ENCODE measurements around the gene CDC42SE2. TPM values are rescaled to one million over a fixed set of nuclear protein-coding genes. Genes with fewer than 3 reads are reported as not detected.
A peak's percentile ranks its signal among the peaks of the same experiment; 100 is the strongest.
"Not testable (repeated sequence)": the region's sequence is repeated elsewhere in the genome, so short reads cannot be mapped to it uniquely, and the experiment has no call there.

The CDC42SE2 gene
- total RNA-seq, 1 experiment from 2014 or later = 33.7 TPM

- DNase-seq = no peak
- Histone ChIP-seq H3K4me3 (no peak overlapping the region), H3K27ac (no peak overlapping the region)
These were observed 42.1 kb downstream of the CDC42SE2 start for GRCh38 chr5:131305906-131306305.

GRCh38 chr5:131312235-131312772 is 48.5 kb downstream of the CDC42SE2 start:
- not testable (repeated sequence) for H3K4me3 ChIP-seq

More at GRCh38 chr5:131305906-131306305, 42.1 kb downstream of the CDC42SE2 start:
- H3K27me3 ChIP-seq = no peaks in the 10 kb centered on the region
- H3K9me3 ChIP-seq (replicated peaks) = peaks cover 4% of the 10 kb centered on the region; the same call in 1 of the 2 replicates
- H3K4me1 ChIP-seq = no peaks in the 10 kb centered on the region
- H3K36me3 ChIP-seq = no peaks in the 10 kb centered on the region

GRCh38 chr5:131316026-131316425 is 52.2 kb downstream of the CDC42SE2 start:
- no peak overlapping the region for H3K4me3 ChIP-seq
- no peaks in the 10 kb centered on the region for H3K36me3 ChIP-seq
- H3K27me3 ChIP-seq = no peaks in the 10 kb centered on the region
- no peaks in the 10 kb centered on the region for H3K4me1 ChIP-seq
- DNase-seq = no peak
- no peaks in the 10 kb centered on the region for H3K9me3 ChIP-seq (replicated peaks)
- no peak overlapping the region for H3K27ac ChIP-seq

More at GRCh38 chr5:131312235-131312772, 48.5 kb downstream of the CDC42SE2 start:
- H3K9me3 ChIP-seq (replicated peaks); H3K27ac ChIP-seq; H3K27me3 ChIP-seq; H3K4me1 ChIP-seq; H3K36me3 ChIP-seq: not testable (repeated sequence)
- peak in 1 of 2 experiments; percentile 5 for DNase-seq

GRCh38 chr5:131316822-131317221 is 53.0 kb downstream of the CDC42SE2 start:
- DNase-seq = no peak
- H3K9me3 ChIP-seq (replicated peaks) = no peaks in the 10 kb centered on the region
- H3K27ac ChIP-seq = no peak overlapping the region
- no peaks in the 10 kb centered on the region for H3K27me3 ChIP-seq
- no peak overlapping the region for H3K4me3 ChIP-seq
- no peaks in the 10 kb centered on the region for H3K36me3 ChIP-seq
- no peaks in the 10 kb centered on the region for H3K4me1 ChIP-seq

GRCh38 chr5:131318455-131318854 is 54.6 kb downstream of the CDC42SE2 start:
- H3K27ac ChIP-seq = no peak overlapping the region
- no peaks in the 10 kb centered on the region for H3K4me1 ChIP-seq
- no peaks in the 10 kb centered on the region for H3K27me3 ChIP-seq
- no peaks in the 10 kb centered on the region for H3K9me3 ChIP-seq (replicated peaks)
- no peak overlapping the region for H3K4me3 ChIP-seq
- DNase-seq = no peak
- H3K36me3 ChIP-seq = no peaks in the 10 kb centered on the region

- no peaks in the 10 kb centered on the region for H3K36me3 ChIP-seq
- no peaks in the 10 kb centered on the region for H3K4me1 ChIP-seq
- no peaks in the 10 kb centered on the region for H3K27me3 ChIP-seq
- H3K4me3 ChIP-seq = no peak overlapping the region
- no peak overlapping the region for H3K27ac ChIP-seq
- no peaks in the 10 kb centered on the region for H3K9me3 ChIP-seq (replicated peaks)
- no peak for DNase-seq
These were observed 57.2 kb downstream of the CDC42SE2 start for GRCh38 chr5:131321066-131321465.

- no peaks in the 10 kb centered on the region for H3K9me3 ChIP-seq (replicated peaks)
- no peaks in the 10 kb centered on the region for H3K36me3 ChIP-seq
- no peaks in the 10 kb centered on the region for H3K27me3 ChIP-seq
- H3K4me3 ChIP-seq = no peak overlapping the region
- H3K4me1 ChIP-seq = no peaks in the 10 kb centered on the region
- no peak for DNase-seq
- H3K27ac ChIP-seq = no peak overlapping the region
These were observed 59.1 kb downstream of the CDC42SE2 start for GRCh38 chr5:131322926-131323325.

GRCh38 chr5:131323378-131323777 is 59.5 kb downstream of the CDC42SE2 start:
- H3K4me1 ChIP-seq = no peaks in the 10 kb centered on the region
- no peak for DNase-seq
- H3K27me3 ChIP-seq = no peaks in the 10 kb centered on the region
- no peaks in the 10 kb centered on the region for H3K9me3 ChIP-seq (replicated peaks)
- H3K4me3 ChIP-seq = no peak overlapping the region
- no peak overlapping the region for H3K27ac ChIP-seq
- no peaks in the 10 kb centered on the region for H3K36me3 ChIP-seq

- Histone ChIP-seq H3K27me3 (no peaks in the 10 kb centered on the region), H3K9me3 (replicated peaks) (no peaks in the 10 kb centered on the region), H3K27ac (no peak overlapping the region), H3K4me1 (no peaks in the 10 kb centered on the region), H3K4me3 (no peak overlapping the region), H3K36me3 (no peaks in the 10 kb centered on the region)
- no peak for DNase-seq
These were observed 60.5 kb downstream of the CDC42SE2 start for GRCh38 chr5:131324303-131324702.

- no peak overlapping the region for H3K27ac ChIP-seq
- H3K36me3 ChIP-seq = no peaks in the 10 kb centered on the region; the same call in 1 of the 2 replicates
- H3K4me1 ChIP-seq = no peaks in the 10 kb centered on the region
- no peaks in the 10 kb centered on the region for H3K27me3 ChIP-seq
- no peak for DNase-seq
- no peak overlapping the region for H3K4me3 ChIP-seq
- no peaks in the 10 kb centered on the region; the same call in 1 of the 2 replicates for H3K9me3 ChIP-seq (replicated peaks)
These were observed 64.9 kb downstream of the CDC42SE2 start for GRCh38 chr5:131328536-131329285.

- Histone ChIP-seq H3K9me3 (replicated peaks) (no peaks in the 10 kb centered on the region; the same call in 1 of the 2 replicates), H3K27me3 (no peaks in the 10 kb centered on the region), H3K4me3 (no peak overlapping the region), H3K36me3 (no peaks in the 10 kb centered on the region; the same call in 1 of the 2 replicates), H3K4me1 (no peaks in the 10 kb centered on the region), H3K27ac (no peak overlapping the region)
- DNase-seq = no peak
These were observed 65.4 kb downstream of the CDC42SE2 start for GRCh38 chr5:131329286-131329560.

- Histone ChIP-seq H3K27me3 (no peaks in the 10 kb centered on the region), H3K27ac (no peak overlapping the region), H3K4me3 (no peak overlapping the region), H3K36me3 (no peaks in the 10 kb centered on the region; the same call in 1 of the 2 replicates), H3K9me3 (replicated peaks) (no peaks in the 10 kb centered on the region; the same call in 1 of the 2 replicates), H3K4me1 (no peaks in the 10 kb centered on the region)
- DNase-seq = no peak
These were observed 66.2 kb downstream of the CDC42SE2 start for GRCh38 chr5:131330031-131330430.

GRCh38 chr5:131335756-131336155 is 71.9 kb downstream of the CDC42SE2 start:
- H3K27ac ChIP-seq; H3K9me3 ChIP-seq (replicated peaks); H3K4me3 ChIP-seq; DNase-seq; H3K4me1 ChIP-seq; H3K36me3 ChIP-seq; H3K27me3 ChIP-seq: not testable (repeated sequence)

- H3K36me3 ChIP-seq; H3K4me3 ChIP-seq; H3K27ac ChIP-seq; DNase-seq; H3K9me3 ChIP-seq (replicated peaks); H3K4me1 ChIP-seq; H3K27me3 ChIP-seq: not testable (repeated sequence)
These were observed 72.9 kb downstream of the CDC42SE2 start for GRCh38 chr5:131336801-131337200.

- H3K9me3 ChIP-seq (replicated peaks); H3K27me3 ChIP-seq; H3K36me3 ChIP-seq; H3K27ac ChIP-seq; H3K4me1 ChIP-seq; DNase-seq; H3K4me3 ChIP-seq: not testable (repeated sequence)
These were observed 73.6 kb downstream of the CDC42SE2 start for GRCh38 chr5:131337240-131338050.

Data from SJCRH30 (cell line).